HL-60/S4 treated with retinoic acid at 250 ng/mL for 4 days and 3 days (cell line): Measurements from ENCODE around the gene MYO1E.

Experiments
- in situ Hi-C: fragments of 300-500 bp; cut with MboI; formaldehyde crosslinking; loops from 2 replicates; pipeline ENCODE4 v1.7.0; 2022; ENCODE audit warnings: low sequenced_read_pairs

Gene MYO1E

GRCh38 chr15:59271595-59272201 is 101.0 kb downstream of the MYO1E start:
- in situ Hi-C loops: no loop called here

GRCh38 chr15:59268852-59269407 is 103.7 kb downstream of the MYO1E start:
- in situ Hi-C loops: no loop called here

DNA sequence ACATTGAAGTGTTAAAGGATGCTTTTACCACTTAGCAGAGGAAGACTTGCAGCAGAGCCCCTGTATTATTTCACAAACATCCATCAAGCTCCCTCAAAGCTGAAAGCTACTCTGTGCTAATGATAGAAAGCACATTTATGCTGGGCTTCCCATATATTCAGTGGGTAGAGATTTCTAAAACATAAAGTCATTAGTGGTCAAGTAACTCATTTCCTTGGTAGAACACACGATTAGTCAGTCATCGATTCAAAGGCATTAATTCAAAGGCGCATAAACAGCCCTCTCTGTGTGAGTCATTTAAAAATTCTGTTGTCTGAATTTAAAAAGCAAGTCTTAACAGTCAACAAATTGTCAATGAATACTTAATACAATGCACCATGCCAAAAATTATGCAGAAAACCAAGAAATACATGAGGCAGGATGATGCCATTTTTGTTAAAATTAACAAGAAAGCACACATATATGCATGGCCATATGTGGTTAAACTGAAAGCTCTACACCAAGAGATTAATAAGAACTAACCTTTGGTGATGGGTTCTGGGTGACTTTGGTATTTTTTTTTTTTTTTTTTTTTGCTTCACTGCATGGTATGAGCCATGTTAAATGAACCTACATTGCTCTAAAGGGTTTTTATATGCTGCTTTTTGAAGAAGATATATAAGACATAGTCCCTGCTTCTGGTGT is 104.4 kb downstream of the MYO1E start:
- in situ Hi-C loops: no loop called here

- in situ Hi-C loops: no loop called here
Observed at GRCh38 chr15:59266028-59266427, 106.6 kb downstream of the MYO1E start.

DNA sequence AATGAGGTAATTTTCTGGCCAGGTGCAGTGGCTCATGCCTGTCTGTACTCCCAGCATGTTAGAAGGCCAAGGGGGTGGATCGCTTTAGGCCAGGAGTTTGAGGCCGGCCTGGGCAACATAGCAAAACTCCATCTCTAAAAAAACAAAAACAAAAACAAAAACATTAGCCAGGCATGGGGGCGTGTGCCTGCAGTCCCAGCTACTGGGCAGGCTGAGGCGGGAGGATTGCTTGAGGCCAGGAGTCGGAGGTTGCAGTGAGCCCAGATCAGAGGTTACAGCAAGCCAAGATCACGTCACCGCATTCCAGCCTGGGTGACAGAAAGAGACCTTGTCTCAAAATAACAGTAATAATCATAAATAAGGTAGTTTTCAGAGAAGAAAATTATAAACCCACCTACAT is 110.4 kb downstream of the MYO1E start:
- in situ Hi-C loops: no loop called here

DNA sequence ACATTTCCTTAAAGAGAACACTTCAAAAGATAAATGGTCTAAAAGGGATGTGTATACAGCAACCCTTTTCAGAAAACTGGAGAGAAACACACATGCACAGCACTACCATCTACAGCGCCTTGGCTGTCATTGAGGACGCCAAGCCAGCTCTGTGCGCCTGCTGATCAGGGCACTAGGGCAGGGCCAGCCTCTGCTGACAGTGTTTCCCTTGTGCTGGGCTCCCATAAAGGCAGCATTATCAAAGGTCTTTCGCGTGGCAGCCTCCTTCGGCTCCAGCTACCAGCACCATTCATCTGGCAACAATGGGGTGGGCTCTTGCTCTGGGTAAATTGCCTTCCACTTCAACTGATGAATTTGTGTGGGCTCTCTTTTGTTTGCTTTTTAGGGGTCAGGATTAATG is 112.6 kb downstream of the MYO1E start:
- in situ Hi-C loops: no loop called here

DNA sequence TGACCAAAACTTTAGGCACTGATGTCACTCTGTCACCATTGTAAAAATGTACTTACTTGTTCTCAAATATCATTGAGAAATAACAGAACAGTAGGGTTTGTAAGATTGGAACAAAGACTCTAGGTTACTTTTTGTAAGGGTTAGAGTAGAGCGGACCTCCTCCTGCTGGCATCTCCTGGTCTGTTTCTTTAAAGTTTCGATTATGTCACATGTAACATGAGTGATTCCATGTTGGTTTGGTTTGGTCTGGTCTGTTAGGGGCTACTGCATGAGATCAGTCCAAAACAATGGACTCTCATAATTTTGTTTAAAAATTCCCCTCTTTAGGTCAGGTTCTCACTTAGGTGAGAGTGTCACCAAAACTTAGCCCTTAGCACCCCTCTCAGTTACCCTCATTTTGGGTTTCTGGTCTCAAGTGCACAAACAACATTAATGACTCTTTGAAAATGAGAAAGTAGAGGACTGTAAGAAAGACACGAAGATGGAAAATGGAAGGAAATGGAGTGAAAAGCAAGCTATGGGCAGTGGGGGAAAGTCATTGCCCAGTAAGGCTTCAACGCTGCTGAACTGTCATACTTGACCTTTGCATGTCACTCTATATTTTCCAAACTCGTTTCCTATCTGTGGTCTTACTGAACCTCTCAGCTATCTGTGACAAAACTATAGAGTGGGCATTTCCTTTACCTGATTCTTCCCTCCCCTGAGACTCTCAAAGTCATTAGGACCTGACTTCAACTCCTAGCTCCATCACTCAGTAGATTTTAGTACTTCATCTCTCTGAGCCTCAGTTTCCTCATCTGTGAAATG is 113.3 kb downstream of the MYO1E start:
- in situ Hi-C loops: no loop called here

- in situ Hi-C loops: no loop called here
Observed at GRCh38 chr15:59258317-59258716, 114.4 kb downstream of the MYO1E start.

DNA sequence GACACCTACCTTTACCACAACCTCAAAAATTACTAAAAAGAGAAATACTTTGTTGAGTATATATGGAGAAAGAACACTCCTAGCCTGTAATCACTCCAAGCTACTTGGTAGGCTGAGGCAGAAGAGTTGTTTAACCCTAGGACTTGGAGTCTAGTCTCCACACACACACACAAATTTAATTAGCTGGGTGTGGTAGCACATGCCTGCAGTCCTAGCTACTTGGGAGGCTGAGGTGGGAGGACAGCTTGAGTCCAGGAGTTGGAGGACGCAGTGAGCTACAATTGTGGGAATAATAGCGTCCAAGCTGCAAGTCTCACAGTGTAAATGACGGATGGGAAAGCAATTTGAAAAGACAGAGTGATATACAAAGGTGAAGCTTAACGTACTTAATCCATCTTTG is 115.5 kb downstream of the MYO1E start:
- in situ Hi-C loops: no loop called here

DNA sequence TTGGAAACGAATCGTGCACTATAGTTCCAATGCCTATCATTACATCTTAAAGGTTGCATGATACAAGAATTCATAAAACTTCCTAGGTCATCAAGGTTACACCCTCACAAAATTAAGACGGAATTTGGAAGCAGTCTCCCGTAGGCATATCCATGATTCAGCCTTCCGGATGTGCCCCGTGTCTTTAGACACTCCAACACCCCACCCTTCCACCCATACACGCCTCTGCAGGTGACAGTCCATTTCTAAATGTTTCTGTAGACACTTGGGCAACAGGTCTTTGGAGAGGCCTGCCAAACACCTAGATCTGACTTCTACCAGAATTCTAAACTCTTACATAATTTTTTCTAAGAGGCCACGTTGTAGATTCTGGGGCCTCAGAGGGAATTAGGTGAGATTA is 116.2 kb downstream of the MYO1E start:
- in situ Hi-C loops: no loop called here

- in situ Hi-C loops: no loop called here
Observed at GRCh38 chr15:59255680-59256336, 116.9 kb downstream of the MYO1E start.

GRCh38 chr15:59252137-59252536 is 120.5 kb downstream of the MYO1E start:
- in situ Hi-C loops: no loop called here

GRCh38 chr15:59251001-59251845 is 121.4 kb downstream of the MYO1E start:
- in situ Hi-C loops: no loop called here

- in situ Hi-C loops: no loop called here
Observed at GRCh38 chr15:59250249-59250648, 122.4 kb downstream of the MYO1E start.

- in situ Hi-C loops: no loop called here
Observed at GRCh38 chr15:59249816-59250215, 122.9 kb downstream of the MYO1E start.

- in situ Hi-C loops: no loop called here
Observed at GRCh38 chr15:59247364-59247763, 125.3 kb downstream of the MYO1E start.

- in situ Hi-C loops: no loop called here
Observed at GRCh38 chr15:59245559-59245958, 127.1 kb downstream of the MYO1E start.

GRCh38 chr15:59244337-59244736 is 128.3 kb downstream of the MYO1E start:
- in situ Hi-C loops: no loop called here

- in situ Hi-C loops: no loop called here
Observed at GRCh38 chr15:59243622-59244021, 129.0 kb downstream of the MYO1E start.

- in situ Hi-C loops: no loop called here
Observed at GRCh38 chr15:59242649-59243048, 130.0 kb downstream of the MYO1E start.
